ENCODE data around the gene SFTPB.
"Not testable (repeated sequence)": the region's sequence is repeated elsewhere in the genome, so short reads cannot be mapped to it uniquely, and the experiment has no call there.

Gene SFTPB

DNA sequence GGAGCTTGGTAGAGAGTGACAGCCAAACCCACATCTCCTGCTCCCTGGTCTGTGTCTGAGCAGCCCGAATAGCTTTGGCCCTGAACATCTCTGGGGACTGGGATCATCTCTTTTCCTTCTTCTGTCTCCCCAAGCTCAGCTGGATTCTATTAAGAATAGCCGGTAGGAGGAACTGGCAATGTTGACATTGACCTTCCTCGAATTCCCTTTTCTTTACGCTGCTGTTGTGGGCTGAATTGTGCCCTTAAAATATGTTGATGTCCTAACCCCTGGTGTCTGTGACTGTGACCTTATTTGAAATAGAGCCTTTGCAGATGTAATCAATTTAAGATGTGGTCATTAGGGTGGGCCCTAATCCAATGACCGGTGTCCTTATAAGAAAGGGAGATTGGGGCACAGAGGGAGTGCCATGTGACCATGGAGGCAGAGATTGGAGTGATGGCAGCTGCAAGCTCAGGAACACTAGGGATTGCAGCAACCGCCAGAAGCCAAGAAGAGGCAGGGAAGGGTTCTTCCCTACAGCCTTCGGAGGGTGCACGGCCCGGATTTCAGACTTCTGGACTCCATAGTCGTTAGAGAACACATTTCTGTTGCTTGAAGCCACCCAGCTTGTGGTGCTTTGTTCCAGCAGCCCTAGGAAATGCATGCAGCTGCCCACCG lies 5.8 kb upstream of the SFTPB start:
- no peak for DNase-seq (ENCODE audit: low spot score)
- TF ChIP-seq, protein P1, sequence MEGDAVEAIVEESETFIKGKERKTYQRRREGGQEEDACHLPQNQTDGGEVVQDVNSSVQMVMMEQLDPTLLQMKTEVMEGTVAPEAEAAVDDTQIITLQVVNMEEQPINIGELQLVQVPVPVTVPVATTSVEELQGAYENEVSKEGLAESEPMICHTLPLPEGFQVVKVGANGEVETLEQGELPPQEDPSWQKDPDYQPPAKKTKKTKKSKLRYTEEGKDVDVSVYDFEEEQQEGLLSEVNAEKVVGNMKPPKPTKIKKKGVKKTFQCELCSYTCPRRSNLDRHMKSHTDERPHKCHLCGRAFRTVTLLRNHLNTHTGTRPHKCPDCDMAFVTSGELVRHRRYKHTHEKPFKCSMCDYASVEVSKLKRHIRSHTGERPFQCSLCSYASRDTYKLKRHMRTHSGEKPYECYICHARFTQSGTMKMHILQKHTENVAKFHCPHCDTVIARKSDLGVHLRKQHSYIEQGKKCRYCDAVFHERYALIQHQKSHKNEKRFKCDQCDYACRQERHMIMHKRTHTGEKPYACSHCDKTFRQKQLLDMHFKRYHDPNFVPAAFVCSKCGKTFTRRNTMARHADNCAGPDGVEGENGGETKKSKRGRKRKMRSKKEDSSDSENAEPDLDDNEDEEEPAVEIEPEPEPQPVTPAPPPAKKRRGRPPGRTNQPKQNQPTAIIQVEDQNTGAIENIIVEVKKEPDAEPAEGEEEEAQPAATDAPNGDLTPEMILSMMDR (IDR thresholded peaks at IDR 0.05; ENCODE audit: borderline replicate concordance, control extremely low read depth, extremely low read depth, insufficient read depth, missing control alignments): no peak
- in situ Hi-C loops (cut with MboI; ENCODE audit: low sequenced_read_pairs, unreplicated experiment): no loop called here

DNA sequence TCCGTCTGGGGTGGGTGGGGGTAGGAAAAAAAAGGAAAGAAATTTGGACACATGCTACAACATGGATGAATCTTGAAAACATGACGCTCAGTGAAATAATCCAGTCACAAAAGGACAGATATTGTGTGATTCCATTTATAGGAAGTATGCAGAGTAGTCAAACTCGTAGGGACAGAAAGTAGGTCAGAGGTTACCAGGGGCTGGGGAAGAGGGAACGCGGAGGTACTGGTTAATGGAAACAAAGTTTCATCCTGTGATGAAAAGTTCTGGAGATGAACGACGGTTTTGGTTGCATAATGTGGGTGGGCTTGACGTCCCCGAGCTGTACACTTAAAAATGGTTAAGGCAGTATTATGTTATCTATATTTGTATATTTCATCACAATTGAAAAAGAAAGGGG lies 4.5 kb upstream of the SFTPB start:
- in situ Hi-C loops (cut with MboI; ENCODE audit: low sequenced_read_pairs, unreplicated experiment): no loop called here
- TF ChIP-seq, protein P1 (IDR thresholded peaks at IDR 0.05; ENCODE audit: borderline replicate concordance, control extremely low read depth, extremely low read depth, insufficient read depth, missing control alignments): no peak
- no peak for DNase-seq (ENCODE audit: low spot score)

DNA sequence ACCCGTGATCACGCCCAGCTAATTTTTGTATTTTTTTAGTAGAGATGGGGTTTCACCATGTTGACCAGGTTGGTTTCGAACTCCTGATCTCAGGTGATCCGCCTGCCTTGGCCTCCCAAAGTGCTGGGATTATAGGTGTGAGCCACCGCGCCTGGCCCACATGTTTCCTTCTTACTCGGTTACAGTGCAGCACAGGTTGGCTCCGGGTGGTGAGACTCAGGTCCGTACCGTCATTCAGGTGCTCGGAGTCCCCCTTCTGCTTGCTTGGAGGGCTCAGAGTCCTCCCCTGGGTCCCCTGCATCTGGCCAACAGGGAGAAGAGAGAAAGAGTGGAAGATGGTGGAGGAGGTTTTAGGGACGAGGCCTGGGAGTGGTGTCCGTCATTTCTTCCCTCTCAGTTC lies 2.4 kb upstream of the SFTPB start:
- DNase-seq (ENCODE audit: low spot score); in situ Hi-C loops (cut with MboI; ENCODE audit: low sequenced_read_pairs, unreplicated experiment): not testable (repeated sequence)

DNA sequence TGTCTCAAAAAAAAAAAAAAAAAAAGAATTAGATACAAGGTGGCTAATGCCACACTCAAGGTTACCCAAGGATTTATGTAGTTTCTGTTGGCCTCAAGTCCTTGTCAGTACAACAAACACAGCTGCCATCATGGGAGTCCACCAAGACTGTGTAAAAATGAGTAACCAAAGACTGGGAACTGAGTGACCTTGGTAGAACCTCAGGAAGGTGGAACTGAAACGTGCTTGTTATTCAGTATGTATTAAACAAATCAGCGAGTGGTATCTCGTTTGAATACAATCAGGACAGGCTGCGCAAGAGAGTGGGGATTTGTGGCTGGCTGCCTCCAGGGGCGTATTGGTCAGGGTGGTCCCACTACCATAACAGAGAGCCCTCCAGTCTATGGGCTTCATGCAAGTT lies 1.6 kb upstream of the SFTPB start:
- TF ChIP-seq, protein P1 (IDR thresholded peaks at IDR 0.05; ENCODE audit: borderline replicate concordance, control extremely low read depth, extremely low read depth, insufficient read depth, missing control alignments): no peak
- DNase-seq (ENCODE audit: low spot score): no peak
- in situ Hi-C loops (cut with MboI; ENCODE audit: low sequenced_read_pairs, unreplicated experiment): no loop called here

DNA sequence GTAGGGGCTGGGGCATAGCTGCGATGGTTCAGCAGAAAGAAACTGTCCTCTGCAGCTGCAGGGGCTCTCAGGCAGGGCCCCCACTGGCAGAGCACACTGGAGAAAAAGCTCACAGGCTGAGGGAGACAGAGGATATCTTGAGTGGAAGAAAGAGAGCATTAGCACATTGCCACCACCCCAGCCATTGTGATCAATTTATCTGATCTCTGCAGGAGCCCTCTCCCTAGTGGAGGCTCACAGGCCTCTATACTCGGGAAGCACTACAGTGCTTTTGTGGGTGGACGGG lies 801 bp upstream of the SFTPB start:
- DNase-seq (ENCODE audit: low spot score): no peak
- in situ Hi-C loops (cut with MboI; ENCODE audit: low sequenced_read_pairs, unreplicated experiment): no loop called here

DNA sequence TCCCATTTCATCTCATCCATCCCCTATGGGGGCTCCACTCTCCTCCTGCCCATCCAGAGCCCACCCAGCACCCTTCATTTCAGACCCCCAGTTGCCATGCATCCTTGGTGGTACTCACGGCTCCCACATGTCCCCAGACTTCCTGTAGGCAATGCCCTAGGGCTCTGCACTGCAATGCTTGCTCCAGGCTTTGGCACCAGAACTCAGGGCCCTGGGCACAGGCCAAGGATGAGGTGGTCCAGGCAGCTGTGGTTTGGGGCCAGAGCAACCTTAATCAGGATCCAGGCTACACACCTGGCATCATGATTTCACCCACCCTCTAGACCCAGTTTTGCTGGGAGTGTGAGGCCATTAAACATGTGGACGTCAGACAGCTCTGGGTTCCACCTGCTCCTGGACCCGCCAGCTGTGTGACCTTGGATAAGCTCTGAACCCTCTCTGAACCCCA lies 414 bp downstream of the SFTPB start:
- DNase-seq (ENCODE audit: low spot score): no peak
- in situ Hi-C loops (cut with MboI; ENCODE audit: low sequenced_read_pairs, unreplicated experiment): no loop called here
- TF ChIP-seq, protein P1 (IDR thresholded peaks at IDR 0.05; ENCODE audit: borderline replicate concordance, control extremely low read depth, extremely low read depth, insufficient read depth, missing control alignments): no peak

More for the DNA sequence above, 801 bp upstream of the SFTPB start:
- TF ChIP-seq, protein P1 (IDR thresholded peaks at IDR 0.05; ENCODE audit: borderline replicate concordance, control extremely low read depth, extremely low read depth, insufficient read depth, missing control alignments): no peak

DNA sequence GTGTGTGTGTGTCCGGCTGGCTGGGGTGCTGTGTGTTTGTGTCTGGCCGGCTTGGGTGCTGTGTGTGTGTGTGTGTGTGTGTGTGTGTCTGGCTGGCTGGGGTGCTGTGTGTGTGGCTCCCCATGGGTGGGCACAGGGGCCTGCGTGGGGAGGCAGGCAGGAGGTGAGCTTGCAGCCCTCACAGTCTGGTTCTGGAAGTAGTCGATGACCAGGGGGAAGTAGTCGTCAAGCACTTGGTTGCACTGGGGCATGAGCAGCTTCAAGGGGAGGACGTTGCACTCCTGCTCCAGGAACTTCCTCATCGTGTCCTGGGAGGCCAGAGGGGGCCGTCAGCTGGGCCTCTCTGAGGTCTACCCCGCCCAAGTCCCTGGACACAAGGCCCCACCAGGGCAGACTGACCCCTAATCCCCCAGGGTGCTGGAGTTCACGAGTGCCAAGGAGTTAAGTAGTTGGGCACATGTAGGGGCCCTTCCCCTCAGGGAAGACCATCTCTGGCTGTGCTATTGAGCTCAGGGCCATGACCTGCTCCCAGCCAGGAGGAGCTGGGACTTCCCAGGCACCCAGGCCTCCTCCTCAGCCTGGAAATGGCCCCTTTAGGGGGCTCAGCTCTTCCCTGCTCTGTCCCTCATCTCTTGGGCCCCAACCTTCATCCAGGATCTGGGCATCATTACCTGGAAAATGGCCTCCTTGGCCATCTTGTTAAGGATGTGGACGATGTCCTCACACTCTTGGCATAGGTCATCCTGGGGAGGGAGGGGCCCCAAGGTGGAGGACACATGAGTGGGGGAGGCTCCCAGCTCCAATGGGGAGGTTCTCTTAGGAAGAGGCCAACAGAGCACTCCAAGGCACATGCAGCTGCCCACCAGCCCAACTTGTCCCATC lies 1.3 kb downstream of the SFTPB start:
- in situ Hi-C loops (cut with MboI; ENCODE audit: low sequenced_read_pairs, unreplicated experiment): no loop called here
- TF ChIP-seq, protein P1 (IDR thresholded peaks at IDR 0.05; ENCODE audit: borderline replicate concordance, control extremely low read depth, extremely low read depth, insufficient read depth, missing control alignments): no peak
- DNase-seq (ENCODE audit: low spot score): no peak

All from GM13976 (cell line).